HepG2 (cell line): ENCODE data around the gene HDAC4. TPM values are rescaled to one million over a fixed set of nuclear protein-coding genes. Genes with fewer than 3 reads are reported as not detected.

Source experiments
- NCOA1 ChIP-seq: sonication (generic); formaldehyde crosslinking; IDR thresholded peaks from 2 replicates; pipeline ENCODE4 v1.9.0; 2021; ENCODE audit warnings: missing genetic modification reagents
- NFE2L1 ChIP-seq: sonication (generic); formaldehyde crosslinking; IDR thresholded peaks from 2 replicates; pipeline ENCODE4 v1.4.0; 2020; ENCODE audit warnings: missing genetic modification reagents, mild to moderate bottlenecking, borderline replicate concordance
- SETDB1 ChIP-seq: sonication (generic); formaldehyde crosslinking; IDR thresholded peaks from 2 replicates; pipeline ENCODE4 v1.5.1; 2020; ENCODE audit warnings: missing genetic modification reagents, mild to moderate bottlenecking, borderline replicate concordance
- TCF7L2 ChIP-seq: IDR thresholded peaks from 2 replicates; pipeline ENCODE4 v1.6.1; 2011; ENCODE audit warnings: mild to moderate bottlenecking, low read depth, low read length, moderate library complexity
- TGIF2 ChIP-seq: IDR thresholded peaks from 2 replicates; pipeline ENCODE4 v1.6.1; 2016; ENCODE audit warnings: control low read depth, missing compliant biosample characterization
- ZMAT3 ChIP-seq: sonication (generic); formaldehyde crosslinking; conservative IDR thresholded peaks from 2 replicates; pipeline ENCODE4 v1.7.0; 2021; ENCODE audit warnings: missing genetic modification reagents
- ZNF577 ChIP-seq: sonication (generic); formaldehyde crosslinking; IDR thresholded peaks from 2 replicates; pipeline ENCODE4 v1.4.0; 2020; ENCODE audit warnings: mild to moderate bottlenecking, low read depth, missing genetic modification reagents, borderline replicate concordance
- ZNF713 ChIP-seq: sonication (generic); formaldehyde crosslinking; IDR thresholded peaks from 2 replicates; pipeline ENCODE4 v1.4.0; 2020; ENCODE audit warnings: mild to moderate bottlenecking, missing genetic modification reagents
- polyA plus RNA-seq, 8 experiments: library from polyadenylated mRNA; depleted of rRNA in 3 of 8; stranded (reverse) in 7 of 8; unstranded in 1 of 8; fragments of >200 nt; fragmentation: Illumina TruSeq in 4 of 8; extraction: Trizol in 4 of 8; gene quantifications; 2 replicates each; pipeline versions ENCODE4 v1.2.1 to v1.2.3, GENCODE V29; 2011 to 2016; ENCODE audit warnings: low read depth in 4 of 8, missing spikeins in 1 of 8, mixed read lengths in 1 of 8; ENCODE audit not compliant: insufficient read depth in 1 of 8
- total RNA-seq, 5 experiments: library from RNA; depleted of rRNA; stranded (reverse); fragments of >200 nt; fragmentation: Illumina TruSeq; extraction: Trizol; gene quantifications; 2 replicates each; pipeline ENCODE4 v1.2.3, GENCODE V29; 2016; ENCODE audit warnings: low read depth in 1 of 5
- TF ChIP-seq, protein P1 (sequence below): sonication (generic); formaldehyde crosslinking; IDR thresholded peaks from 2 replicates; pipeline ENCODE4 v1.5.0; 2020; ENCODE audit warnings: mild to moderate bottlenecking, missing genetic modification reagents
- TF ChIP-seq, protein P2 (sequence below): sonication (generic); formaldehyde crosslinking; IDR thresholded peaks from 2 replicates; pipeline ENCODE4 v1.9.0; 2021; ENCODE audit warnings: missing genetic modification reagents, borderline replicate concordance
- TF ChIP-seq, protein P3 (sequence below): sonication (generic); formaldehyde crosslinking; IDR thresholded peaks from 2 replicates; pipeline ENCODE4 v1.5.0; 2020; ENCODE audit warnings: mild to moderate bottlenecking, missing genetic modification reagents

The HDAC4 gene
- total and polyA plus RNA-seq, 2 of the 13 experiments (the other 11 are each of a cell fraction or from before 2014, with no cell fraction given) = 10.1 to 11.5 TPM

DNA sequence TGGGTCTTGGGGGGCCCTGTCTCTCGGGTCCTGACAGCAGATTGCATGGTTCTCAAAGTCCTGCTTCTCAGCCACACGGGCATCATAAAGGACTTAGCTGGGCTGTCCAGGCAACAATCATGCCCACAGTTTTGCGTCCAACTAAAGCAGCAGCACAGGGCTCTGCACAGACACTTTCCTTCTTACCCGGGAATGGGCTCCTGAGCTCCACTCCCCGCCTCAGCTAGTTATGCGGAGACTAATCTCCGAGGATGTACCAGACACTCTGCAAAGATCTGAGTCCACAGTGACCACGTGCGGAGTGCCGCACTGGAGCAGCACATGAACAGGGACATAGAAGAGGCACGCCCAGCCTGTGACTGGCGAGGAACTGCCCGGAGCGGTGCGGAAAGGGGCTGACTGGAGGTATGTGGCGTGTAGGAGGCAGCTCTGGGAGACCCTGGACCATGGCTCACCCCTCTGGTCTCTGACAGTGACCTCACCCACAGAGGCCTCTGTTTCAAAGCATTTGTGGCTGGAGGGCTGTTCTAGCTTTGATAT, 270.0 kb downstream of the HDAC4 start (continued):
- TF ChIP-seq, protein P1, sequence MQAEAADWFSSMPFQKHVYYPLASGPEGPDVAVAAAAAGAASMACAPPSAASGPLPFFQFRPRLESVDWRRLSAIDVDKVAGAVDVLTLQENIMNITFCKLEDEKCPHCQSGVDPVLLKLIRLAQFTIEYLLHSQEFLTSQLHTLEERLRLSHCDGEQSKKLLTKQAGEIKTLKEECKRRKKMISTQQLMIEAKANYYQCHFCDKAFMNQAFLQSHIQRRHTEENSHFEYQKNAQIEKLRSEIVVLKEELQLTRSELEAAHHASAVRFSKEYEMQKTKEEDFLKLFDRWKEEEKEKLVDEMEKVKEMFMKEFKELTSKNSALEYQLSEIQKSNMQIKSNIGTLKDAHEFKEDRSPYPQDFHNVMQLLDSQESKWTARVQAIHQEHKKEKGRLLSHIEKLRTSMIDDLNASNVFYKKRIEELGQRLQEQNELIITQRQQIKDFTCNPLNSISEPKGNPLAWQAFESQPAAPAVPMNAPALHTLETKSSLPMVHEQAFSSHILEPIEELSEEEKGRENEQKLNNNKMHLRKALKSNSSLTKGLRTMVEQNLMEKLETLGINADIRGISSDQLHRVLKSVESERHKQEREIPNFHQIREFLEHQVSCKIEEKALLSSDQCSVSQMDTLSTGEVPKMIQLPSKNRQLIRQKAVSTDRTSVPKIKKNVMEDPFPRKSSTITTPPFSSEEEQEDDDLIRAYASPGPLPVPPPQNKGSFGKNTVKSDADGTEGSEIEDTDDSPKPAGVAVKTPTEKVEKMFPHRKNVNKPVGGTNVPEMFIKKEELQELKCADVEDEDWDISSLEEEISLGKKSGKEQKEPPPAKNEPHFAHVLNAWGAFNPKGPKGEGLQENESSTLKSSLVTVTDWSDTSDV (CRISPR knock-in tag) = no peak
- TF ChIP-seq ZNF577 (CRISPR knock-in tag) = no peak
- TF ChIP-seq NFE2L1 = no peak
- TF ChIP-seq, protein P2, sequence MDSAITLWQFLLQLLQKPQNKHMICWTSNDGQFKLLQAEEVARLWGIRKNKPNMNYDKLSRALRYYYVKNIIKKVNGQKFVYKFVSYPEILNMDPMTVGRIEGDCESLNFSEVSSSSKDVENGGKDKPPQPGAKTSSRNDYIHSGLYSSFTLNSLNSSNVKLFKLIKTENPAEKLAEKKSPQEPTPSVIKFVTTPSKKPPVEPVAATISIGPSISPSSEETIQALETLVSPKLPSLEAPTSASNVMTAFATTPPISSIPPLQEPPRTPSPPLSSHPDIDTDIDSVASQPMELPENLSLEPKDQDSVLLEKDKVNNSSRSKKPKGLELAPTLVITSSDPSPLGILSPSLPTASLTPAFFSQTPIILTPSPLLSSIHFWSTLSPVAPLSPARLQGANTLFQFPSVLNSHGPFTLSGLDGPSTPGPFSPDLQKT (CRISPR knock-in tag) = no peak
- no peak for TF ChIP-seq NCOA1 (CRISPR knock-in tag)
- TF ChIP-seq ZNF713 (CRISPR knock-in tag) = no peak
- TF ChIP-seq TGIF2 (CRISPR knock-in tag) = no peak
- TF ChIP-seq, protein P3, sequence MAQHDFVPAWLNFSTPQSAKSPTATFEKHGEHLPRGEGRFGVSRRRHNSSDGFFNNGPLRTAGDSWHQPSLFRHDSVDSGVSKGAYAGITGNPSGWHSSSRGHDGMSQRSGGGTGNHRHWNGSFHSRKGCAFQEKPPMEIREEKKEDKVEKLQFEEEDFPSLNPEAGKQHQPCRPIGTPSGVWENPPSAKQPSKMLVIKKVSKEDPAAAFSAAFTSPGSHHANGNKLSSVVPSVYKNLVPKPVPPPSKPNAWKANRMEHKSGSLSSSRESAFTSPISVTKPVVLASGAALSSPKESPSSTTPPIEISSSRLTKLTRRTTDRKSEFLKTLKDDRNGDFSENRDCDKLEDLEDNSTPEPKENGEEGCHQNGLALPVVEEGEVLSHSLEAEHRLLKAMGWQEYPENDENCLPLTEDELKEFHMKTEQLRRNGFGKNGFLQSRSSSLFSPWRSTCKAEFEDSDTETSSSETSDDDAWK (CRISPR knock-in tag) = no peak
- TF ChIP-seq TCF7L2 = no peak
- TF ChIP-seq ZMAT3 (CRISPR knock-in tag) = no peak
- TF ChIP-seq SETDB1 (CRISPR knock-in tag) = no peak
